Muscle layer of duodenum (tissue), 2 donors: ENCODE measurements around the gene CD72.
"Not testable (repeated sequence)": the region's sequence is repeated elsewhere in the genome, so short reads cannot be mapped to it uniquely, and the experiment has no call there.

Experiments used
- H3K27ac ChIP-seq: one replicate; pipeline ENCODE4 v1.7.0; 2013; ENCODE audit warnings: mild to moderate bottlenecking, low read length
- H3K27me3 ChIP-seq: one replicate; pipeline ENCODE4 v1.7.0; 2013; ENCODE audit warnings: low read depth, mild to moderate bottlenecking, control low read depth, low read length
- H3K36me3 ChIP-seq, 2 donors: one replicate each; pipeline ENCODE4 v1.7.0; 2013; ENCODE audit warnings: low read length in 2 of 2, control low read depth in 1 of 2, mild to moderate bottlenecking in 1 of 2; ENCODE audit not compliant: insufficient read depth in 2 of 2, control insufficient read depth in 1 of 2
- H3K4me1 ChIP-seq, 2 donors: one replicate each; pipeline ENCODE4 v1.7.0; 2013; ENCODE audit warnings: low read length in 2 of 2, mild to moderate bottlenecking in 2 of 2, control low read depth in 1 of 2, moderate library complexity in 1 of 2; ENCODE audit not compliant: insufficient read depth in 2 of 2, control insufficient read depth in 1 of 2
- H3K4me3 ChIP-seq, 2 donors: one replicate each; pipeline ENCODE4 v1.7.0; 2013; ENCODE audit warnings: low read length in 2 of 2, low read depth in 1 of 2, mild to moderate bottlenecking in 1 of 2
- H3K9me3 ChIP-seq, 2 donors: one replicate each; pipeline ENCODE4 v1.7.0; 2013; ENCODE audit warnings: low read length in 2 of 2, control low read depth in 1 of 2, mild to moderate bottlenecking in 1 of 2; ENCODE audit not compliant: control insufficient read depth in 1 of 2
- donor health status: healthy.

CD72 gene

GRCh38 chr9:35612843-35613242 lies 5.4 kb downstream of the CD72 start:
- Histone ChIP-seq H3K36me3 (peaks cover 17 to 21% of the 10 kb centered on the region in 2 donors), H3K9me3 (no peaks in the 10 kb centered on the region), H3K4me3 (no peak overlapping the region), H3K27ac (no peak overlapping the region), H3K4me1 (peaks cover 3% of the 10 kb centered on the region in 2 donors), H3K27me3 (no peaks in the 10 kb centered on the region)

- H3K36me3 ChIP-seq = peaks cover 21 to 27% of the 10 kb centered on the region in 2 donors
- H3K27me3 ChIP-seq, H3K27ac ChIP-seq, H3K4me3 ChIP-seq, H3K9me3 ChIP-seq, H3K4me1 ChIP-seq: not testable (repeated sequence)
These were observed 6.1 kb downstream of the CD72 start for GRCh38 chr9:35612066-35612465.

GRCh38 chr9:35611230-35611797 lies 6.9 kb downstream of the CD72 start:
- Histone ChIP-seq H3K36me3 (peaks cover 21 to 27% of the 10 kb centered on the region in 2 donors), H3K27ac (no peak overlapping the region), H3K27me3 (no peaks in the 10 kb centered on the region), H3K9me3 (no peaks in the 10 kb centered on the region), H3K4me1 (peaks cover under 1 to 15% of the 10 kb centered on the region in 2 donors), H3K4me3 (no peak overlapping the region)

GRCh38 chr9:35609820-35610163 lies 8.4 kb downstream of the CD72 start:
- Histone ChIP-seq H3K9me3 (no peaks in the 10 kb centered on the region), H3K36me3 (peaks cover 21 to 27% of the 10 kb centered on the region in 2 donors), H3K4me3 (no peak overlapping the region), H3K27me3 (no peaks in the 10 kb centered on the region), H3K4me1 (peaks cover 4 to 22% of the 10 kb centered on the region in 2 donors), H3K27ac (no peak overlapping the region)

GRCh38 chr9:35609001-35609819 lies 9.0 kb downstream of the CD72 start:
- H3K9me3 ChIP-seq = no peaks in the 10 kb centered on the region
- no peaks in the 10 kb centered on the region for H3K27me3 ChIP-seq
- H3K27ac ChIP-seq = no peak overlapping the region
- H3K4me3 ChIP-seq = no peak overlapping the region
- peaks cover 4 to 25% of the 10 kb centered on the region in 2 donors for H3K4me1 ChIP-seq
- H3K36me3 ChIP-seq = peaks cover 21 to 27% of the 10 kb centered on the region in 2 donors

- Histone ChIP-seq H3K27ac (no peak overlapping the region), H3K9me3 (no peaks in the 10 kb centered on the region), H3K4me1 (peaks cover 11 to 29% of the 10 kb centered on the region in 2 donors), H3K36me3 (peaks cover 21 to 27% of the 10 kb centered on the region in 2 donors), H3K27me3 (no peaks in the 10 kb centered on the region), H3K4me3 (no peak overlapping the region)
These were observed 10.0 kb downstream of the CD72 start for GRCh38 chr9:35608221-35608620.

GRCh38 chr9:35606726-35607125 lies 11.5 kb downstream of the CD72 start:
- Histone ChIP-seq H3K36me3 (peaks cover 21 to 27% of the 10 kb centered on the region in 2 donors), H3K4me3 (peak overlapping the region; percentile 4 to 69), H3K27ac (no peak overlapping the region), H3K9me3 (no peaks in the 10 kb centered on the region), H3K4me1 (peaks cover 14 to 30% of the 10 kb centered on the region in 2 donors), H3K27me3 (no peaks in the 10 kb centered on the region)

GRCh38 chr9:35606138-35606504 lies 12.1 kb downstream of the CD72 start:
- H3K27ac ChIP-seq = peak overlapping the region; percentile 20
- no peaks in the 10 kb centered on the region for H3K27me3 ChIP-seq
- peak overlapping the region; percentile 69 to 72 for H3K4me3 ChIP-seq
- H3K4me1 ChIP-seq = peaks cover 14 to 27% of the 10 kb centered on the region in 2 donors
- H3K36me3 ChIP-seq = peaks cover 21 to 27% of the 10 kb centered on the region in 2 donors
- H3K9me3 ChIP-seq = no peaks in the 10 kb centered on the region

- H3K9me3 ChIP-seq = no peaks in the 10 kb centered on the region
- peak overlapping the region; percentile 69 to 72 for H3K4me3 ChIP-seq
- H3K27ac ChIP-seq = peak overlapping the region; percentile 4
- H3K4me1 ChIP-seq = peaks cover 14 to 27% of the 10 kb centered on the region in 2 donors
- H3K27me3 ChIP-seq = no peaks in the 10 kb centered on the region
- peaks cover 21 to 27% of the 10 kb centered on the region in 2 donors for H3K36me3 ChIP-seq
These were observed 12.7 kb downstream of the CD72 start for GRCh38 chr9:35605351-35606137.

- Histone ChIP-seq H3K4me1 (peaks cover 14 to 27% of the 10 kb centered on the region in 2 donors), H3K4me3 (peak within 1 kb of the TSS; percentile 88 to 95), H3K9me3 (no peaks in the 10 kb centered on the region), H3K27me3 (no peaks in the 10 kb centered on the region), H3K27ac (peak within 1 kb of the TSS; percentile 95), H3K36me3 (peaks cover 20 to 24% of the 10 kb centered on the region in 2 donors)
These were observed 13.4 kb downstream of the CD72 start, which contains the start of gene TESK1 for GRCh38 chr9:35604578-35605350. Gene TESK1, plus strand, starts transcription at chr9:35605262. Its CDS starts 358 bp downstream, at chr9:35605620.
